ENCODE data around the gene BCL2L13. TPM values are rescaled to one million over a fixed set of nuclear protein-coding genes. Genes with fewer than 3 reads are reported as not detected.

BCL2L13 gene
- total RNA-seq, 2 experiments from 2014 or later, result 36.1 to 38.3 TPM

GRCh38 chr22:17738386-17739128 lies 100.0 kb downstream of the BCL2L13 start:
- Mint-ChIP-seq H3K27me3 (no peaks in the 10 kb centered on the region), H3K27ac (no peak overlapping the region), H3K4me3 (no peak overlapping the region), H3K36me3 (ENCODE audit: low read depth) (no peaks in the 10 kb centered on the region), H3K4me1 (ENCODE audit: low read depth) (peaks cover 19% of the 10 kb centered on the region), H3K9me3 (no peaks in the 10 kb centered on the region)
- DNase-seq, result no peak
- ATAC-seq, result no peak
- POLR2A ChIA-PET, result no interaction called here
- CTCF ChIA-PET, result interaction anchor here (0.7 to 9.7 kb wide), 3 partner anchors 15 to 338 kb away, joined by 3 to 137 read pairs (median 30); no protein-coding TSS in a partner anchor
- TF ChIP-seq CTCF (IDR thresholded peaks at IDR 0.05), result no peak
- intact Hi-C loops (cut with micrococcal nuclease), result no loop called here

- intact Hi-C loops (cut with micrococcal nuclease), result no loop called here
- Mint-ChIP-seq H3K27ac (no peak overlapping the region), H3K36me3 (ENCODE audit: low read depth) (no peaks in the 10 kb centered on the region), H3K4me3 (no peak overlapping the region), H3K9me3 (no peaks in the 10 kb centered on the region), H3K4me1 (ENCODE audit: low read depth) (peaks cover 11% of the 10 kb centered on the region), H3K27me3 (no peaks in the 10 kb centered on the region)
- ChIA-PET CTCF (interaction anchor here (1.1 to 9.7 kb wide), 5 partner anchors 14 to 663 kb away, joined by 3 to 137 read pairs (median 17); no protein-coding TSS in a partner anchor), POLR2A (no interaction called here)
- ATAC-seq (no peak), DNase-seq (no peak)
- TF ChIP-seq CTCF (IDR thresholded peaks at IDR 0.05), result no peak
These were observed 100.8 kb downstream of the BCL2L13 start for GRCh38 chr22:17739196-17739975.

GRCh38 chr22:17741866-17742526 lies 103.4 kb downstream of the BCL2L13 start:
- TF ChIP-seq CTCF (IDR thresholded peaks at IDR 0.05), result no peak
- peaks cover 5% of the 10 kb centered on the region for H3K4me1 Mint-ChIP-seq (ENCODE audit: low read depth)
- no peak overlapping the region for H3K4me3 Mint-ChIP-seq
- no peaks in the 10 kb centered on the region for H3K36me3 Mint-ChIP-seq (ENCODE audit: low read depth)
- intact Hi-C loops (cut with micrococcal nuclease), result no loop called here
- H3K27ac Mint-ChIP-seq, result no peak overlapping the region
- H3K9me3 Mint-ChIP-seq, result no peaks in the 10 kb centered on the region
- ATAC-seq (no peak), DNase-seq (no peak)
- no peaks in the 10 kb centered on the region for H3K27me3 Mint-ChIP-seq
- POLR2A ChIA-PET, result interaction anchor here (0.7 to 1.0 kb wide), 2 partner anchors 38 to 39 kb away, joined by 3 to 4 read pairs; no protein-coding TSS in a partner anchor
- CTCF ChIA-PET, result interaction anchor here (0.7 to 9.7 kb wide), 24 partner anchors 8 to 334 kb away, joined by 3 to 137 read pairs (median 7); partner anchors contain the start of gene BID

- Mint-ChIP-seq H3K27ac (no peak overlapping the region), H3K4me1 (ENCODE audit: low read depth) (peaks cover 5% of the 10 kb centered on the region), H3K27me3 (no peaks in the 10 kb centered on the region), H3K4me3 (no peak overlapping the region), H3K36me3 (ENCODE audit: low read depth) (no peaks in the 10 kb centered on the region), H3K9me3 (no peaks in the 10 kb centered on the region)
- DNase-seq, result peak; percentile 80
- peak; percentile 91 for TF ChIP-seq CTCF (IDR thresholded peaks at IDR 0.05)
- ChIA-PET POLR2A (interaction anchor here (0.7 to 1.0 kb wide), 3 partner anchors 15 to 37 kb away, joined by 3 to 4 read pairs (median 3); no protein-coding TSS in a partner anchor), CTCF (interaction anchor here (0.7 to 9.7 kb wide), 25 partner anchors 9 to 333 kb away, joined by 3 to 137 read pairs (median 6); partner anchors contain the start of gene BID)
- ATAC-seq, result peak; percentile 97
- intact Hi-C loops (cut with micrococcal nuclease), result no loop called here
These were observed 104.0 kb downstream of the BCL2L13 start for GRCh38 chr22:17742527-17742902.
